ENCODE measurements around the gene MAMDC4.
"Not testable (repeated sequence)": the region's sequence is repeated elsewhere in the genome, so short reads cannot be mapped to it uniquely, and the experiment has no call there.

Gene MAMDC4

DNA sequence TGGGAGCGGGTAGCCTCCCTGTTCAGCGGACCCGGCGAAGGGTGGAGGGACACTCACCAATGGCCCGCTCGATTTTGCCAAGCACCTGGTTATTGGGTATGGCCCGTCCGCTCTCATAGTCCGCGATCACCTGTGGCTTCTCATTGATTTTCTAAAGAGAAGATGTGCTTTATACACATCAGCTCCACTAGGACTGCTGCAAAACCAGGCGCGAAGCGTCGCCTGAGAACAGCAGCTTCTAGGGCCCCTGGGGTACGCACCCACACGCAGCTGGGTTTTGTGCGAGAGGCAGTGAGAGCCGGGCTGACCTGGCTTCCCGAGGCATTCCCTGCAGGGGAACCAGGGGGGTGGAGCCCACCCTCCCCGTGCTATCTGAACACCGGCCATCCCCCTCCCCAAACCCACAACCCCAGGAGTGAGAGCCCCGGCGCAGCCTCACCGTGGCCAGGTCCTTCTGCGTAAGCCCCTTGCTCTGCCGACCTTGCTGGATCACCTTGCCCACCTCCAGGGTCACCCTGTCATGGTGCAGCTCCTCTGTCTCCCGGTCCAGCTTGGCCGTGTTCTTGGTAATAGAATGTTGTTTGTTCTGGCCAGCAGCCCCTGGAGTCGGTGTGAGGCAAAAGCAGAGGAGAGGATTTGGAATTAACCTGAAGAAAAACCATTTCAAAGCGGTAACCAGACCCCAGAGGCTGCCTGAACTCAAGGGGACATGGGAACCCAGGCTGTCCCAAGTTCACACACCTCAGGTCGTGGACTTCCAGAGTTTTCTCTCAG, 10.9 kb downstream of the MAMDC4 start:
- no peak for DNase-seq (ENCODE audit: low read depth, low spot score)

- no peak for DNase-seq (ENCODE audit: low read depth, low spot score)
Observed at GRCh38 chr9:136863623-136864273, 11.6 kb downstream of the MAMDC4 start.

- DNase-seq (ENCODE audit: low read depth, low spot score) = no peak
Observed at GRCh38 chr9:136865041-136865767, 13.1 kb downstream of the MAMDC4 start.

- DNase-seq (ENCODE audit: low read depth, low spot score) = no peak
Observed at GRCh38 chr9:136865768-136866103, 13.6 kb downstream of the MAMDC4 start.

- not testable (repeated sequence) for DNase-seq (ENCODE audit: low read depth, low spot score)
Observed at GRCh38 chr9:136866898-136867421, 14.8 kb downstream of the MAMDC4 start.

DNA sequence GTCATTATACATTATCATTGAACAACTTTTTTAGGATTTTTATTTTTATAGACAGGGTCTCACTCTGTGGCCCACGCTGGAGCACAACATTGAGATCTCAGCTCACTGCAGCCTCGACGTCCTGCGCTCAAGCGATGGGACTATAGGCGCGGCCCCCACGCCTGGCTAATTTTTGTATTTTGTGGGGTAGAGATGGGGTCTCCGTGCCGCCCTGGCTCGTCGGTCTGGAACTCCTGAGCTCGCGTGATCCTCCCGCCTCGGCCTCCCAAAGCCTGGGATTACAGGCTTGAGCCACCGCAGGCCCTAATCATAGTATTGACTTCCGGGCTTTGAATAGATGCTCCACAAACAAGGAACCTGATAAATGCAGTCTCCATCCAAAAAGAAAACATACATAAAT, 15.3 kb downstream of the MAMDC4 start:
- DNase-seq (ENCODE audit: low read depth, low spot score) = no peak

- DNase-seq (ENCODE audit: low read depth, low spot score) = no peak
Observed at GRCh38 chr9:136867917-136868316, 15.8 kb downstream of the MAMDC4 start.

DNA sequence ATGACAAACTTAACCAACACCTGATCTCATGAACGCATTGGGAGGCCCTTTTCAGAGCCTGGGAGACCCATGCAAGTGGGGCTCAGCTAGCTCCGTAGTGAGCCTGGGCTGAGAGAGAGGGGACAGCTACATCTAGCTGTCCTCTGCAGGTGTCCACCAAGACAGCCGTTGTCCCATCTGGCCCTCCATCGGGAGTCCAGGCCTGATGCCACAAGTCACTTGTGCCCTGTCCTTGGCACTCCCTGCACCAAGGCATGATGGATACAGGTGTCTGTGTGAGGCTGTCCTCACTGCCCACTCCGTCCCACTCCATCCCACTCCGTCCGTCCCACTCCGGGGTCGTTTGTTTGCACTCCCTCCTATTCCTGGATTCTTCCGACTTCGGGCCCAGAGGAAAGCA, 16.5 kb downstream of the MAMDC4 start:
- DNase-seq (ENCODE audit: low read depth, low spot score) = no peak

- not testable (repeated sequence) for DNase-seq (ENCODE audit: low read depth, low spot score)
Observed at GRCh38 chr9:136869611-136870010, 17.5 kb downstream of the MAMDC4 start.

DNA sequence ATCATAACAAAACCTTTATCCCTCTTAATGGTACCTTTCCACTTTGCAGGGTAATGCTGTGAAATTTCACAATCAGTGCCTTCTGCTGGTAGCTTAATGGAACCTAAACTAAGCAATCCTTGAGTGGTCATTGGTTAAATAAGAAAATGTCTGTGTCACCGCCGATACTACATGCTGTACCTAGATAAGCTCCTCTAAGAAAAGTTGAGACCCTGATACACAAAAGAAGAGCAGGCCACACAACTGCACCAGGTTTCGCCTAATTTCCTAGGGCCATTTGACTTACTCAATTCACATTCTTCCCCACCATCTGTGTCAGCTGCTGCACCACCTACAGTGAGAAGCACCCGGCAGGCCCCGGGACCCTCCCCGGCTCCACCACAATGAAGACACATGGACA, 23.0 kb downstream of the MAMDC4 start:
- no peak for DNase-seq (ENCODE audit: low read depth, low spot score)

- no peak for DNase-seq (ENCODE audit: low read depth, low spot score)
Observed at GRCh38 chr9:136876476-136876875, 24.3 kb downstream of the MAMDC4 start.

DNA sequence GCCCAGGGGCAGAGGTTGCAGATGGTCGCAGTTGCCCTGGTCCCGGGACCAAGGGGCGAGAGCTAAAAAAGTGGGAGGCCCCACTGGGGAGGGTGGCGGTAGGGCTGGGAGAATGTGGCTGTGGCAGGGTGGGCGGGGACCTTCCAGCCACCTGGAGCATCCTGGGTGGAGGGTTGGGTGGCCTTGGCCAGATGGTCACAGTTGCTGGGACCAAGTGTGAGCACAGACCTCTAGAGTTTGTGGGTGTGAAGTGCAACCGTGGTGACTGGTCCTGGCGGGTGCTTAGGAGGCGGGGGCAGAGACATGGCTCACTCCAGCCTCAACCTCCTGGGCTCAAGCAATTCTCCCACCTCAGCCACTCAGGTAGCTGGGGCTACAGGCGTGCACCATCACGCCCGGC, 28.5 kb downstream of the MAMDC4 start:
- DNase-seq (ENCODE audit: low read depth, low spot score) = no peak

DNA sequence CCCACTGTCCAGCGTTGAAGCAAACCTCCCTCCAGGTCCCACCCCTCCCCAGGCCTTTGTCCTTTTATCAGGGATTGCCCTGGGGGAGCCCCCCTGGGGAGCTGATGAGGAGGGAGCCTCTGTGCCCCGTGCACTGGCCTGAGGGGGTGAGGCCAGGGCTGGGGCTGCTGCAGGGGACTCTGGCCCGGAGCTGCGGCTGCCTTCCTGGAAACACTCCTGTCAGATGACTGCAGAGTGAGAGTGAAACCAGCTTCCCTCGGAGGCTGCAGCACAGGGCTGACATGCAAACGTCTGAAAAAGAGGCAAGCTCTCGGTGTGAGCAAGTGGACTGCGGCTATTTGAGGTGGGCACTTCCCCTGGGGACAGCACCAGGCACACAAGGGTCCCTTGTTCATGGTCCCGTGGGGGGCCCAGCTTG, 29.6 kb downstream of the MAMDC4 start:
- no peak for DNase-seq (ENCODE audit: low read depth, low spot score)

DNA sequence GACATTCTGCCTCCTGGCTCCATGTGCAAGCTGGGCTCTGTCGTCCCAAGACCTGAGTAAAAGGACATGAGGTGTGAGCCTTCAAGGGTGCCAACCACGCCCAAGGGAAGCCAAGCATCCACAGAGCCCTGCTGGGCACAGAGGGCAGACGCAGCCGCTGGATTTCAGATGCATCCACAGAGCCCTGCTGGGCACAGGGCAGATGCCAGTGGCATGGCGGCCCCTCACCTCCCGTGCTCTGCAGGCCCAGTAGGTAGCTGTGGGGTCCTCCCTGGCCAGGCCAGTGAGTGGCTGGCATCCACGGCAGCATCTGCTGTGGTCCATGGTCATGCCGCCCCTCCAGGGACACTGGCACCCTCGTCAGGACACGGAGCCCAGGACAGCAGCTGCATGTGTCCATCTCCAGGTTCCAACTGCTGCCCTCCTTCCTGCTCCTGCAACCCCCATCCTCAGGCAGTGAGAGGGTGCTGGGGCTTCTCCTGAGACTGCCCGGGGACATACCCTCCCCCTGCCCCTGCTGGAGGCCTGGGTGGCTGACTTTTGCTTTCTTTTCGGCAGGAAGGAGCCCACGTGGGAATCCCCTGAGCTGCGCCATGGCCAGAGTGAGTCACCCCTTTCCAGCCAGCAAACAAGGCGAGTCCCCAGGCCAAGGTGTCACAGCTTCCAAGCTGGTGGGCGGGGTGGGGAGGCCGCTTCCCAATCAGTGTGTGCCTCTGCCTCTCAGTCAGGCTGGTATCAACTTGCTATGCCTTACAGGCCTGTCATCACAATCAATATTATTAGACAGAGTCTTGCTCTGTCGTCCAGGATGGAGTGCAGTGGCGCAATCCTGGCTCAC, 30.2 kb downstream of the MAMDC4 start:
- no peak for DNase-seq (ENCODE audit: low read depth, low spot score)

DNA sequence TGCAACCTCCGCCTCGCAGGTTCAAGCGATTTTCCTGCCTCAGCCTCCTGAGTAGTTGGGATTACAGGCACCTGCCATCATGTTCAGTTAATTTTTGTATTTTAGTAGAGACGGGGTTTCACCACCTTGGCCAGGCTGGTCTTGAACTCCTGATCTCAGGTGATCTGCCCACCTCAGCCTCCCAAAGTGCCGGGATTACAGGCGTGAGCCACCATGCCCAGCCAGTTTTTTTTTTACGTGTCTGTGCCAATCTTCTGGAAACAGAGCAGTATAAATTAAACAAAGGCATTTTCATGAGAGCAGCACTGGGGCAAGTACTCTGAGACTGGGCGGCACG, 30.8 kb downstream of the MAMDC4 start:
- not testable (repeated sequence) for DNase-seq (ENCODE audit: low read depth, low spot score)

DNA sequence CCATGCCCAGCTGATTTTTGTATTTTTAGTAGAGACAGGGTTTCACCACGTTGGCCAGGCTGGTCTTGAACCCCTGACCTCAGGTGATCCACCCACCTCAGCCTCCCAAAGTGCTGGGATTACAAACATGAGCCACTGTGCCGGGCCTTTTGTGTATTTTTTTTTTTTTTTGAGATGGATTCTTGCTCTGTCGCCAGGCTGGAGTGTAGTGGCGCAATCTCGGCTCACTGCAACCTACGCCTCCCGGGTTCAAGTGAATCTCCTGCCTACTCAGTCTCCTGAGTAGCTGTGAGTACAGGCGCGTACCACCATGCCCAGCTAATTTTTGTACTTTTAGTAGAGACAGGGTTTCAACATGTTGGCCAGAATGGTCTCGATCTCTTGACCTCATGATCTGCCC, 31.5 kb downstream of the MAMDC4 start:
- not testable (repeated sequence) for DNase-seq (ENCODE audit: low read depth, low spot score)

GRCh38 chr9:136885950-136886578, 33.9 kb downstream of the MAMDC4 start, which contains the start of gene TRAF2:
Gene TRAF2, plus strand, starts transcription at chr9:136886516. Its CDS starts 12,225 bp downstream, at chr9:136898741.
- peak; percentile 94 for DNase-seq (ENCODE audit: low read depth, low spot score)

- no peak for DNase-seq (ENCODE audit: low read depth, low spot score)
Observed at GRCh38 chr9:136886610-136887597, 34.8 kb downstream of the MAMDC4 start.

- DNase-seq (ENCODE audit: low read depth, low spot score) = no peak
Observed at GRCh38 chr9:136888454-136888853, 36.3 kb downstream of the MAMDC4 start.

GRCh38 chr9:136889858-136890257, 37.7 kb downstream of the MAMDC4 start:
- DNase-seq (ENCODE audit: low read depth, low spot score) = no peak
